GM10266 (cell line): ENCODE data around the gene SLC9A9.

Experiments
- DNase-seq: peaks from one replicate; pipeline ENCODE4 v3.0.0; 2012; ENCODE audit errors: extremely low spot score
- TF ChIP-seq, protein P1 (sequence below): IDR thresholded peaks from 2 replicates; pipeline ENCODE4 v1.5.1; 2012; ENCODE audit warnings: mild to moderate bottlenecking, low read depth; ENCODE audit not compliant: control insufficient read depth, insufficient read depth; ENCODE audit errors: missing control alignments

The SLC9A9 gene

DNA sequence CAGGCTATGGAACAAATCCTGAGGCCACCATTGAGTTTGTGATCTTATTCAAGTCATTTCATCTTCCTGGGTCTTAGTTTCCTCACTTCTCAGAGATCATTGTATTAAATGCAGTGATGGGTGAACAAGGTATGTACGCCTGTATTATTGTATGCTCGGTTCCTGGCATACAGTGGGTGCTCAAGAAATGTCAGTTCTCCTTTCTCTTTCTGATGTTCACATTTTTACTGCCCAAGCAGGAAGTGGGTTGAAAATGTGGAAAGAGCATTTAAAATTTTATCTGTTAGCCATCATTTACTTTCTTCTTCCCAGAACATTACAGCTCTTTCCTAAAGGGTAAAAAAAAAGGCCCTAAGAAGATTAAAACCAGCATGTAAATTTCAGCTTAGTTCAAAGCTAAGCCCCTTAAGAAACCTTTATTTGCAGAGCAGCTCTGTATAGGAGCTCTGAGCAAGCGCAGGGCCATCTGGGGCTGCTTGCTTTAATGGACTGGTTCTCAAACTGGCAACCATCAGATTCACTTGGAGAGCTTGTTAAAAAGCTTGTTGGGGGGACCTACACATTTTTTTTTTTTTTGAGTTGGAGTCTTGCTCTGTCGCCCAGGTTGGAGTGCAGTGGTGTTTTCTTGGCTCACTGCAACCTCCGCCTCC, 549.3 kb downstream of the SLC9A9 start:
- TF ChIP-seq, protein P1, sequence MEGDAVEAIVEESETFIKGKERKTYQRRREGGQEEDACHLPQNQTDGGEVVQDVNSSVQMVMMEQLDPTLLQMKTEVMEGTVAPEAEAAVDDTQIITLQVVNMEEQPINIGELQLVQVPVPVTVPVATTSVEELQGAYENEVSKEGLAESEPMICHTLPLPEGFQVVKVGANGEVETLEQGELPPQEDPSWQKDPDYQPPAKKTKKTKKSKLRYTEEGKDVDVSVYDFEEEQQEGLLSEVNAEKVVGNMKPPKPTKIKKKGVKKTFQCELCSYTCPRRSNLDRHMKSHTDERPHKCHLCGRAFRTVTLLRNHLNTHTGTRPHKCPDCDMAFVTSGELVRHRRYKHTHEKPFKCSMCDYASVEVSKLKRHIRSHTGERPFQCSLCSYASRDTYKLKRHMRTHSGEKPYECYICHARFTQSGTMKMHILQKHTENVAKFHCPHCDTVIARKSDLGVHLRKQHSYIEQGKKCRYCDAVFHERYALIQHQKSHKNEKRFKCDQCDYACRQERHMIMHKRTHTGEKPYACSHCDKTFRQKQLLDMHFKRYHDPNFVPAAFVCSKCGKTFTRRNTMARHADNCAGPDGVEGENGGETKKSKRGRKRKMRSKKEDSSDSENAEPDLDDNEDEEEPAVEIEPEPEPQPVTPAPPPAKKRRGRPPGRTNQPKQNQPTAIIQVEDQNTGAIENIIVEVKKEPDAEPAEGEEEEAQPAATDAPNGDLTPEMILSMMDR, result no peak
- DNase-seq, result no peak

DNA sequence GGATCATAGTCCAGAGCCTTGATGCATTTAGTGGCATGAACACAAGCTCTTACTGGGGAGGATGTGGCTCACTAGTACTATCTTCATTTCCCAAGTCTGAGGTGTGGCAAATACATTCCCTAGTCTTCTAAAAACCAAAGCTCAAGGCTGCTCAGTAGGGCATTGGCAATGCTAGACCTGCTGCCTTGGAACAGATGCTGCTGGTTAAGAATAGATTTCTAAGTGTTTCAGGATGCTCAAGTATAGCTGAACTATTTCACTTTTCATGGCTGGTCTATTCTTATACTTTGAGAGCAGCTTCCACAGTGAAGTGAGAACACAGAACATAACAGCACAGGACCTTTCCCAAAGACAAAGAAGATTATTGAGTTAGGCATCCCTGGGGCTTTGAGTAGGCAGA, 549.9 kb downstream of the SLC9A9 start:
- no peak for DNase-seq
- TF ChIP-seq, protein P1, result no peak

- DNase-seq, result no peak
- TF ChIP-seq, protein P1, result no peak
Observed at GRCh38 chr3:143295201-143296080, 552.8 kb downstream of the SLC9A9 start.

GRCh38 chr3:143294188-143294587, 554.1 kb downstream of the SLC9A9 start:
- TF ChIP-seq, protein P1, result no peak
- DNase-seq, result peak; percentile 12

GRCh38 chr3:143291836-143292447, 556.3 kb downstream of the SLC9A9 start:
- DNase-seq, result no peak
- TF ChIP-seq, protein P1, result no peak

DNA sequence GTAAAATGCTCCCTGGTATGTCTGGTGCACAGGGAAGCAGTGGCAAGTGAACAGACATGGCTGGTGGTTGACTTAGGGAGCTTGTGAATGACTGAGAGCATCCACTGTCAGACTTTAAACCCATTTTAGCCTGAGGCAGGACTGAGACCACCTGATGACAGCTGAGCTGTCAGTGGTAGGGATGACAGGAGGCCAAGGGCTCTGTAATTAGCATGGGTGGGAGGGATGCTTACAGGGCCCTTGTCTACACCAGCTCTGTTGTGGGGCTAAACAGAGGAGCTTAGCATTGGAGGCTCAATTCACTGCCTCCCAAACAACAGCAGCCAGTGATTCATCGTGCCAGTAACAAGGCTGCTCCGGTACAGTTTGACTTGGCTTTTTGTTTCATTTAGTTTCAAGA, 559.3 kb downstream of the SLC9A9 start:
- TF ChIP-seq, protein P1, result no peak
- DNase-seq, result no peak
